ENCODE results near the gene POLG2.

GRCh38 chr17:64477849-64478248 is 19.0 kb downstream of the POLG2 start:
- no peak for TF ChIP-seq CTCF (conservative IDR thresholded peaks at IDR 0.05 in 1 of 2, IDR thresholded peaks at IDR 0.05 in 1 of 2; ENCODE audit: extremely low read depth in 1 of 2, insufficient read depth in 1 of 2, low read depth in 1 of 2, low read length in 2 of 2)
- TF ChIP-seq EZH2 (IDR thresholded peaks at IDR 0.05; ENCODE audit: borderline replicate concordance, low read length), result no peak
